ENCODE data around the gene MAPKBP1. TPM values are rescaled to one million over a fixed set of nuclear protein-coding genes. Genes with fewer than 3 reads are reported as not detected.

MAPKBP1 gene
- total and polyA plus RNA-seq, 9 of the 15 experiments (the other 6 are each of a cell fraction or from before 2014, with no cell fraction given): 0.15 to 9.5 (median 4.5) TPM

GRCh38 chr15:41774062-41774881 lies at the start of gene MAPKBP1 (continued):
- TF ChIP-seq ZFP36 (IDR thresholded peaks at IDR 0.05; ENCODE audit: low read depth, low read length, partially characterized antibody) (no peak), THAP12 (CRISPR knock-in tag; IDR thresholded peaks at IDR 0.05) (peak; percentile 14), CTBP1 (IDR thresholded peaks at IDR 0.05; ENCODE audit: borderline replicate concordance) (peak; percentile 96), NFIC (IDR thresholded peaks at IDR 0.05) (peak; percentile 57; the same call in 1 of the 2 replicates), CXXC5 (CRISPR knock-in tag; IDR thresholded peaks at IDR 0.05) (peak; percentile 84), ATF1 (CRISPR knock-in tag; IDR thresholded peaks at IDR 0.05) (peak; percentile 47; the same call in 1 of the 2 replicates), ATF1 (tag; IDR thresholded peaks at IDR 0.05) (peak; percentile 69), GABPB1 (CRISPR knock-in tag; IDR thresholded peaks at IDR 0.05) (peak; percentile 77), HMGN3 (IDR thresholded peaks at IDR 0.05; ENCODE audit: borderline replicate concordance, extremely low read depth, insufficient read length, low read depth, low read length) (peak; percentile 96), TAF1 (IDR thresholded peaks at IDR 0.05; ENCODE audit: control insufficient read depth, extremely low read depth, insufficient read depth, low read length, severe bottlenecking) (peak; percentile 15), SIN3B (IDR thresholded peaks at IDR 0.05; ENCODE audit: low read depth) (peak; percentile 9; the same call in 1 of the 2 replicates), ZBTB33 (CRISPR knock-in tag; IDR thresholded peaks at IDR 0.05) (peak; percentile 85; the same call in 1 of the 2 replicates), ZNF586 (CRISPR knock-in tag; conservative IDR thresholded peaks at IDR 0.05) (no peak), ZBTB7A (IDR thresholded peaks at IDR 0.05; ENCODE audit: borderline replicate concordance, control insufficient read depth, low read depth, low read length) (peak; percentile 58; the same call in 1 of the 2 replicates)
- TF ChIP-seq, protein P1, sequence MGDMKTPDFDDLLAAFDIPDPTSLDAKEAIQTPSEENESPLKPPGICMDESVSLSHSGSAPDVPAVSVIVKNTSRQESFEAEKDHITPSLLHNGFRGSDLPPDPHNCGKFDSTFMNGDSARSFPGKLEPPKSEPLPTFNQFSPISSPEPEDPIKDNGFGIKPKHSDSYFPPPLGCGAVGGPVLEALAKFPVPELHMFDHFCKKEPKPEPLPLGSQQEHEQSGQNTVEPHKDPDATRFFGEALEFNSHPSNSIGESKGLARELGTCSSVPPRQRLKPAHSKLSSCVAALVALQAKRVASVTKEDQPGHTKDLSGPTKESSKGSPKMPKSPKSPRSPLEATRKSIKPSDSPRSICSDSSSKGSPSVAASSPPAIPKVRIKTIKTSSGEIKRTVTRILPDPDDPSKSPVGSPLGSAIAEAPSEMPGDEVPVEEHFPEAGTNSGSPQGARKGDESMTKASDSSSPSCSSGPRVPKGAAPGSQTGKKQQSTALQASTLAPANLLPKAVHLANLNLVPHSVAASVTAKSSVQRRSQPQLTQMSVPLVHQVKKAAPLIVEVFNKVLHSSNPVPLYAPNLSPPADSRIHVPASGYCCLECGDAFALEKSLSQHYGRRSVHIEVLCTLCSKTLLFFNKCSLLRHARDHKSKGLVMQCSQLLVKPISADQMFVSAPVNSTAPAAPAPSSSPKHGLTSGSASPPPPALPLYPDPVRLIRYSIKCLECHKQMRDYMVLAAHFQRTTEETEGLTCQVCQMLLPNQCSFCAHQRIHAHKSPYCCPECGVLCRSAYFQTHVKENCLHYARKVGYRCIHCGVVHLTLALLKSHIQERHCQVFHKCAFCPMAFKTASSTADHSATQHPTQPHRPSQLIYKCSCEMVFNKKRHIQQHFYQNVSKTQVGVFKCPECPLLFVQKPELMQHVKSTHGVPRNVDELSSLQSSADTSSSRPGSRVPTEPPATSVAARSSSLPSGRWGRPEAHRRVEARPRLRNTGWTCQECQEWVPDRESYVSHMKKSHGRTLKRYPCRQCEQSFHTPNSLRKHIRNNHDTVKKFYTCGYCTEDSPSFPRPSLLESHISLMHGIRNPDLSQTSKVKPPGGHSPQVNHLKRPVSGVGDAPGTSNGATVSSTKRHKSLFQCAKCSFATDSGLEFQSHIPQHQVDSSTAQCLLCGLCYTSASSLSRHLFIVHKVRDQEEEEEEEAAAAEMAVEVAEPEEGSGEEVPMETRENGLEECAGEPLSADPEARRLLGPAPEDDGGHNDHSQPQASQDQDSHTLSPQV (IDR thresholded peaks at IDR 0.05): peak; percentile 63; the same call in 1 of the 2 replicates

Data from K562 (cell line).